BLaER1 treated with 17β-estradiol and CSF1 and Interleukin-3, amounts not matched to agents 10 nM and 100 nM (cell line): Measurements from ENCODE around the gene PLXDC1.

Experiments
- H3K27ac ChIP-seq, 11 experiments: shearing (Covaris generic); formaldehyde crosslinking; 2 replicates each; pipeline ENCODE4 v1.8.1; 2022
- H3K27me3 ChIP-seq, 11 experiments: shearing (Covaris generic); formaldehyde crosslinking; 2 replicates each; pipeline ENCODE4 v1.8.1; 2022
- H3K36me3 ChIP-seq, 11 experiments: shearing (Covaris generic); formaldehyde crosslinking; 2 replicates each; pipeline ENCODE4 v1.8.1; 2022
- H3K4me1 ChIP-seq, 10 experiments: shearing (Covaris generic); formaldehyde crosslinking; 2 replicates each; pipeline ENCODE4 v1.8.1; 2022
- H3K4me2 ChIP-seq, 11 experiments: shearing (Covaris generic); formaldehyde crosslinking; 2 replicates each; pipeline ENCODE4 v1.8.1; 2022
- H3K4me3 ChIP-seq, 10 experiments: shearing (Covaris generic); formaldehyde crosslinking; 2 replicates each; pipeline ENCODE4 v1.8.1; 2022
- H3K9ac ChIP-seq, 11 experiments: shearing (Covaris generic); formaldehyde crosslinking; 2 replicates each; pipeline ENCODE4 v1.8.1; 2022
- H3K9me3 ChIP-seq, 11 experiments: shearing (Covaris generic); formaldehyde crosslinking; replicated peaks in 1 of 11; 2 replicates each; pipeline ENCODE4 v1.8.1; 2022
- H4K20me1 ChIP-seq, 11 experiments: shearing (Covaris generic); formaldehyde crosslinking; 2 replicates each; pipeline ENCODE4 v1.8.1; 2022
- Cebpa-rat ChIP-seq, 11 experiments: shearing (Covaris generic); IDR thresholded peaks; 2 replicates each; pipeline ENCODE4 v1.8.1; 2022

PLXDC1 gene

DNA sequence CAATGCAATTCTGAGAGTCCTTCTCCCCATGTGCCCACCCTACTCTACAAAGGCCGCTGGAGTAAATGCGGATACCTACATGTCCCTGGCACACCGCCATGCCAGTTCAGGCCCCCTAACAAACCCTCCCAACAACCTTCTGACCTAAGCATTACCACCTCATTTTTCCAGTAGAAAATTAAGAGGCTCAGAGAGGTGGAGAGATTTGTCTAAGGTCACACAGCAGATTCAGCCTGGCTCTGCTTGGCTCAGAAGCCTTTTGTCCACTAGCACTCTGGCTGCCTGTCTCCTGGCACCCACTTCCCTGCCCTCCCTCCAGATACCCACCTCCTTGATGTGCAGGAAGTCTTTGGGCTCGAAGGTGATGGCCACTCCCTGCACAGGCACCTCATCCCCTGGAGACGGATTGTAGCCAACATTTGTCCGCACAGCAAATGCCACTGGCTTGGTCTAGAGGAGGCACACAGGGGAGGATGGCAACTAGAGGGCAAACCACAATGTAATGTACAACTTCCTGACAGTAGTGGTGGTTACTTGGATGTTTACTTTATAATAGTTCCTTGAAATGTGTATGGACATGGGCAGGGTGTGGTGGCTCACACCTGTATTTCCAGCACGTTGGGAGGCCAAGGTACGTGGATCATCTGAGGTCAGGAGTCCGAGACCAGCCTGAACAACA is 35.9 kb upstream of the PLXDC1 start:
- H3K36me3 ChIP-seq = peaks cover 92 to 99% (median 97%) of the 10 kb centered on the region in 11 experiments
- no peaks in the 10 kb centered on the region for H3K27me3 ChIP-seq
- no peak overlapping the region for H3K4me3 ChIP-seq
- peak overlapping the region in 1 of 11 experiments; percentile 36; a peak in 1 of 22 replicates for H3K4me2 ChIP-seq
- no peak for TF ChIP-seq Cebpa-rat (IDR thresholded peaks at IDR 0.05)
- no peak overlapping the region for H3K9ac ChIP-seq
- H4K20me1 ChIP-seq = peaks cover 0 to 68% (median 9%) of the 10 kb centered on the region in 11 experiments; a peak in 13 of 22 replicates
- H3K4me1 ChIP-seq = peaks cover 0 to 6% (median 0%) of the 10 kb centered on the region in 10 experiments; a peak in 3 of 20 replicates
- no peak overlapping the region for H3K27ac ChIP-seq
- H3K9me3 ChIP-seq = no peaks in the 10 kb centered on the region

DNA sequence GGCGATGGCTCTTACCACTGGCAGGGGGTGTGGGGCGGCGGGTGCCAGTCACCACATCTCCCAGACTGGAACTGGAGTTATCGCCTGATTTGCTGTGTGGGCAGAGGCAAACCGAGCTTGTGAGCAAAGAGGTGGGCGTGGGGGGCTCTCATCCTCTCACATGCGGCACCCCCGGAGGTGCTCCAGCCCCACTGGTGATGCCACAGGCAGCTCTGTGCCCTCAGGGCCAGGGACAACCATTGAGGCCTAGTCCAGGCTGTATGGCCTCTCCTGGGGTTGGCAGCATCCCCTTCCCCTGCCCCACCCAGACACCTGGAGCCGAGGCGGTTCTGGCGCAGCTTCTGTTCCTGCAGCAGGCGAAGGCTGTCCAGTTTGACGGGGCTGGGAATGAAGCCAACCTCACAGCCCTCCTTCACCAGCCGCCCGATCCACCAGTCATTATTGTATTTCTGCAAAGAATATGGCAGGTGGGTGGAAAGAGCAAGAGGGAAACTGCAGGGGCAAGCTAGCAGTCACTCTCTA is 35.1 kb upstream of the PLXDC1 start:
- Histone ChIP-seq H4K20me1 (peaks cover 0 to 63% (median 3%) of the 10 kb centered on the region in 11 experiments; a peak in 12 of 22 replicates), H3K27ac (no peak overlapping the region), H3K27me3 (no peaks in the 10 kb centered on the region), H3K4me1 (peaks cover 0 to 6% (median 0%) of the 10 kb centered on the region in 10 experiments; a peak in 3 of 20 replicates), H3K9ac (no peak overlapping the region), H3K9me3 (no peaks in the 10 kb centered on the region), H3K4me2 (no peak overlapping the region), H3K36me3 (peaks cover 92 to 99% (median 97%) of the 10 kb centered on the region in 11 experiments), H3K4me3 (no peak overlapping the region)
- no peak for TF ChIP-seq Cebpa-rat (IDR thresholded peaks at IDR 0.05)

DNA sequence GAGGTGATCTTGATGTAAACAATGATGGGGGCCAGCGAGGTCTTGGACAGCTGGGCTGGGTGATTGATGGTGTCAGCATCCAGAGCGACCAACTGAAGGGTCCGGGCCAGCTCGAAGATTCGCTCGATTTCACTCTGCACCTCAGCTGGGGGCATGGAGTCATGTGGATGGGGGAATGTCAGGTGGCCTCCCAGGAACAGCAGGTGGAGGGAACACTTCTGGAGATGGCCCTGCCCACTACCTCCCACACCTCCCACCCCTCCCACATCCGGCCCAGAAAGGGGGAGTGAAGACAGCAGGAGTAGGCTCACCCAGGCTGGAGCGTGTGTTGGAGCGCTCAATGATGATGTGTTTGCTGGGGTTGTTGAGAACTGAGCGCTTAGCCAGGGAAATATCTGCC is 32.3 kb upstream of the PLXDC1 start:
- TF ChIP-seq Cebpa-rat (IDR thresholded peaks at IDR 0.05) = no peak
- Histone ChIP-seq H3K9ac (no peak overlapping the region), H3K36me3 (peaks cover 89 to 99% (median 94%) of the 10 kb centered on the region in 11 experiments)

DNA sequence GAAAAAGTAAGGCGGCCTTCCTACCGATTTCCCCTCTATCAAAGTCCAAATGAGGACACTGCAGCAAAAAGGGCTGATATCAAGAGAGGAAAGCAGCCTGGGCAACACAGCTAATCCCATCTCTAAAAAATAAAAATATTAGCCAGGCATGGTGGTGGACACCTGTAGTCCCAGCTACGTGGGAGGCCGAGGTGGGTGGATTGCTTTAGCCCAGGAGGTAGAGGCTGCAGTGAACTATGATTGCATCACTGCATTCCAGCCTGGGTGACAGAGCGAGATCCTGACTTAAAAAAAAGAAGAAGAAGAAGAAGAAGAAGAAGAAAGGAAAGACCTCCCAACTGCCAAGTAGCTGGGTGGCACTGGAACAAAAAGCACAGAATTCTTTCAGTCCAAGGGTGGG is 31.6 kb upstream of the PLXDC1 start:
- Histone ChIP-seq H3K4me2 (no peak overlapping the region), H3K36me3 (peaks cover 89 to 99% (median 93%) of the 10 kb centered on the region in 11 experiments), H3K27ac (no peak overlapping the region), H4K20me1 (peaks cover 0 to 62% (median 0%) of the 10 kb centered on the region in 11 experiments; a peak in 8 of 22 replicates), H3K4me3 (no peak overlapping the region), H3K4me1 (peaks cover 0 to 6% (median 0%) of the 10 kb centered on the region in 10 experiments; a peak in 3 of 20 replicates), H3K27me3 (no peaks in the 10 kb centered on the region), H3K9me3 (no peaks in the 10 kb centered on the region), H3K9ac (no peak overlapping the region)
- peak in 1 of 11 experiments; percentile 21; a peak in 1 of 22 replicates for TF ChIP-seq Cebpa-rat (IDR thresholded peaks at IDR 0.05)

More for the DNA sequence above, 32.3 kb upstream of the PLXDC1 start:
- no peak overlapping the region for H3K27ac ChIP-seq
- peaks cover 0 to 61% (median 0%) of the 10 kb centered on the region in 11 experiments; a peak in 8 of 22 replicates for H4K20me1 ChIP-seq
- no peak overlapping the region for H3K4me2 ChIP-seq
- peaks cover 0 to 6% (median 0%) of the 10 kb centered on the region in 10 experiments; a peak in 3 of 20 replicates for H3K4me1 ChIP-seq
- H3K27me3 ChIP-seq = no peaks in the 10 kb centered on the region
- H3K4me3 ChIP-seq = no peak overlapping the region
- no peaks in the 10 kb centered on the region for H3K9me3 ChIP-seq

DNA sequence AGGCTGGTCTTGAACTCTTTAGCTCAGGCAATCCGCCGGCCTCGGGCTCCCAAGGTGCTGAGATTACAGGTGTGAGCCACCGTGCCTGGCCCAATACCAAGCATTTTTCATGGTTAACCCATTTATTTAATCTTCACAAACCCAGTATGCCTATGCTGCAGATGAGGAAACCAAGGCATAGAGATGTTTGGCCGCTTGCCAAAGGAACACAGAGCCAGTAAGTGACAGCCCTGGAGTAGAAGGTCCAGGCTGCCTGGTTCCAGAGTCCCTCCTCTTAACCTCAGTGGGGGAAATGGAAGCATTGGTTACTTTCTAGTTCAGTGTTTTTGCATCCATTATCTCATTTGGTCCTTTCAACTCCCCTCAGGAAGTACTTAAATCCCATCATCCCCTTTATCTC is 29.9 kb upstream of the PLXDC1 start:
- Histone ChIP-seq H3K27ac (no peak overlapping the region), H3K4me3 (no peak overlapping the region), H3K4me2 (no peak overlapping the region), H3K36me3 (peaks cover 88 to 99% (median 93%) of the 10 kb centered on the region in 11 experiments), H3K9ac (no peak overlapping the region), H4K20me1 (peaks cover 0 to 62% (median 2%) of the 10 kb centered on the region in 11 experiments; a peak in 10 of 22 replicates), H3K4me1 (peaks cover 0 to 10% (median 9%) of the 10 kb centered on the region in 10 experiments; a peak in 18 of 20 replicates), H3K9me3 (0 out of 22 replicates have a peak, but pooled peaks cover 0 to 5% (median 0%) of the 10 kb centered on the region in 11 experiments), H3K27me3 (peaks cover 0 to 4% (median 0%) of the 10 kb centered on the region in 11 experiments; a peak in 2 of 22 replicates)
- TF ChIP-seq Cebpa-rat (IDR thresholded peaks at IDR 0.05) = no peak

DNA sequence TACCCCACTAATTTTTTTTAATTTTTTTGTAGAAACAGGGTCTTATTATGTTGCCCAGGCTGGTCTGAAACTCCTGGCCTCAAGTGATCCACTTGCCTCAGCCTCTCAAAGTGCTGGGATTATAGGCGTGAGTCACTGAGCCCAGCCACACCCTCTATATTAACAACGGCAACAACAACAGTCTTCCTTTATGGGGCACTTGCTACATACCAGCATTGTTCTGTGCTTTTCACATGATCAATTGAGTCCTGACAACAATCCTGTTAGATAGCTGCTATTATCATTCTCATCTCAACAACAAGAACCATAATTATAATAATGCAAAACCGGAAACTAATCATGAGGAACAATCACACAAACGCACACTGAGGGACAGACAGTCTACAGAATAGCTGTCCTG is 27.1 kb upstream of the PLXDC1 start:
- peaks cover 0 to 10% (median 0%) of the 10 kb centered on the region in 11 experiments; a peak in 4 of 22 replicates for H3K27me3 ChIP-seq
- peaks cover 0 to 69% (median 14%) of the 10 kb centered on the region in 11 experiments; a peak in 14 of 22 replicates for H4K20me1 ChIP-seq
- H3K4me1 ChIP-seq = peaks cover 24 to 37% (median 36%) of the 10 kb centered on the region in 10 experiments
- H3K9ac ChIP-seq = no peak overlapping the region
- H3K4me3 ChIP-seq = no peak overlapping the region
- H3K4me2 ChIP-seq = no peak overlapping the region
- no peak overlapping the region for H3K27ac ChIP-seq
- peaks cover 64 to 82% (median 73%) of the 10 kb centered on the region in 11 experiments for H3K36me3 ChIP-seq
- 0 out of 22 replicates have a peak, but pooled peaks cover 0 to 5% (median 0%) of the 10 kb centered on the region in 11 experiments for H3K9me3 ChIP-seq
- TF ChIP-seq Cebpa-rat (IDR thresholded peaks at IDR 0.05) = no peak

DNA sequence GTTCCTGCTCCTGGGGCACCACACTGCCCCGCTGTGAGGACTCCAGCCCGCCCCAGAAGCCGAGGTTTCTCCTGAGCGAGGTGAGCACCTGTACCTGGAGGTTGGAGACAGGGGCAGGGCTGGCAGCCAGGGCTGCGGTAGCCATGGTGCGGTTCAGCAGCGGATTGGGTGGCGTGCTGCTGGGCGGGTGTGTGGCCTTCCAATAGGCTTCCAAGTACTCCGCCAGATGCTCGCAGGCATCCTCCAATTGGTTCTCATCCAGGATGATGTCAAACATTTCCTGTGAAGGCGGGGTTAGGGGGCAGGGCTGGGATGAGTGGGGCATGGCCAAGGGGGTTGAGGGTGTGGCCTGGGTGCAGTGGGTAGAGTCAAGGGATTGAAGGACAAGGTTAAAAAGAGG is 25.8 kb upstream of the PLXDC1 start:
- Histone ChIP-seq H3K27ac (peak overlapping the region in 1 of 11 experiments; percentile 85; a peak in 1 of 22 replicates), H3K9ac (no peak overlapping the region), H4K20me1 (peaks cover 0 to 69% (median 12%) of the 10 kb centered on the region in 11 experiments; a peak in 13 of 22 replicates), H3K9me3 (0 out of 22 replicates have a peak, but pooled peaks cover 0 to 5% (median 0%) of the 10 kb centered on the region in 11 experiments), H3K27me3 (peaks cover 0 to 20% (median 0%) of the 10 kb centered on the region in 11 experiments; a peak in 5 of 22 replicates), H3K36me3 (peaks cover 51 to 71% (median 60%) of the 10 kb centered on the region in 11 experiments), H3K4me3 (no peak overlapping the region), H3K4me2 (peak overlapping the region in 2 of 11 experiments; percentile 94 to 95; a peak in 1 of 22 replicates), H3K4me1 (peaks cover 24 to 50% (median 49%) of the 10 kb centered on the region in 10 experiments)
- TF ChIP-seq Cebpa-rat (IDR thresholded peaks at IDR 0.05) = no peak

DNA sequence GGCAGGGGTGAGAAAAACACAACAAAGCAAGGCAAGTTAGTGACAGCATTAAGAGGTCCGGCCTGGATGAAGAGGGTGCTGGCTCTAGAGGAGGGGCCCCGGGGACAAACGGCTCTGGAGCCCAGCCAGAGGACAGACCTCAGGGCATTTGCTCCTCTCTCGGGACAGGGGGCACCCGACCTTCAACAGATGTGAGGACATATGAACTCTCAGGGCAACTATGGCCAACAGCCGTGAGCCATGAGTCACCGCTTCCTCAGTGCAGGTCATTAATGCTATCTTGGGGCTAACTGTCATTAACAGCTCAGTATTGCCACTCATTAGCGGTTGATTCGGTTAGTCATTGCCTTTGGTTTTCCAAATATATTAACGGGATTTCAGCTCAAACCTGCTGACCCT is 24.3 kb upstream of the PLXDC1 start:
- TF ChIP-seq Cebpa-rat (IDR thresholded peaks at IDR 0.05) = no peak
- peaks cover 26 to 66% (median 65%) of the 10 kb centered on the region in 10 experiments for H3K4me1 ChIP-seq
- H3K9me3 ChIP-seq = 0 out of 22 replicates have a peak, but pooled peaks cover 0 to 5% (median 0%) of the 10 kb centered on the region in 11 experiments
- peak overlapping the region in 6 of 11 experiments; percentile 9 to 85 (median 61); a peak in 12 of 22 replicates for H3K27ac ChIP-seq
- H3K4me2 ChIP-seq = peak overlapping the region; percentile 67 to 99 (median 89)
- H4K20me1 ChIP-seq = peaks cover 0 to 71% (median 12%) of the 10 kb centered on the region in 11 experiments; a peak in 13 of 22 replicates
- H3K36me3 ChIP-seq = peaks cover 36 to 55% (median 45%) of the 10 kb centered on the region in 11 experiments
- H3K27me3 ChIP-seq = peaks cover 0 to 26% (median 0%) of the 10 kb centered on the region in 11 experiments; a peak in 5 of 22 replicates
- peak overlapping the region in 1 of 10 experiments; percentile 6; a peak in 1 of 20 replicates for H3K4me3 ChIP-seq
- H3K9ac ChIP-seq = peak overlapping the region in 9 of 11 experiments; percentile 11 to 74 (median 51); a peak in 12 of 22 replicates
